CD4-positive, alpha-beta T cell (primary cell): Measurements from ENCODE around the gene HDGFL1. TPM values are rescaled to one million over a fixed set of nuclear protein-coding genes. Genes with fewer than 3 reads are reported as not detected.

Source experiments
- ATAC-seq: fragments of 200-7000 bp; cut with Tn5 transposase; one replicate; pipeline ENCODE4 v1.10.0; 2022; ENCODE audit warnings: mild to moderate bottlenecking; ENCODE audit not compliant: poor library complexity
- CTCF ChIA-PET: fragments of 350-600 bp; sonication (Branson Sonifier 250); formaldehyde crosslinking; loops from one replicate; lab custom pipeline; 2021; ENCODE audit warnings: antibody characterized with exemption, inconsistent platforms; lab: Charles Lee
- POLR2A ChIA-PET: fragments of 350-600 bp; sonication (Branson Sonifier 250); formaldehyde crosslinking; loops from one replicate; lab custom pipeline; 2021; ENCODE audit warnings: antibody characterized with exemption, inconsistent platforms; lab: Charles Lee
- DNase-seq, 14 experiments: peaks; one replicate each; pipeline ENCODE4 v3.0.0-alpha.2; 2013 to 2020; ENCODE audit warnings: mixed read lengths in 2 of 14
- H3K27ac ChIP-seq, 2 donors: one replicate each; pipeline versions ENCODE4 v1.5.1 to v1.7.0; 2013; ENCODE audit warnings: low read length in 2 of 2, low read depth in 1 of 2, mild to moderate bottlenecking in 1 of 2
- H3K27me3 ChIP-seq, 2 experiments: 1 replicate in 1 of 2; 2 replicates in 1 of 2; pipeline versions ENCODE4 v1.6.1 to v1.7.0; 2013; ENCODE audit warnings: low read length in 2 of 2, control low read depth in 1 of 2, mild to moderate bottlenecking in 1 of 2, moderate library complexity in 1 of 2; ENCODE audit not compliant: insufficient read depth in 2 of 2, control insufficient read depth in 1 of 2
- H3K36me3 ChIP-seq: one replicate; pipeline ENCODE4 v1.6.1; 2013; ENCODE audit warnings: low read length, control low read depth; ENCODE audit not compliant: insufficient read depth
- H3K4me1 ChIP-seq: one replicate; pipeline ENCODE4 v1.6.1; 2013; ENCODE audit warnings: low read length, control low read depth; ENCODE audit not compliant: insufficient read depth
- H3K4me3 ChIP-seq: one replicate; pipeline ENCODE4 v1.5.1; 2013; ENCODE audit warnings: mild to moderate bottlenecking, low read length, moderate library complexity
- H3K9me3 ChIP-seq, 2 experiments: 1 replicate in 1 of 2; 2 replicates in 1 of 2; pipeline versions ENCODE4 v1.6.1 to v1.7.0; 2013; ENCODE audit warnings: low read length in 2 of 2, mild to moderate bottlenecking in 2 of 2, control low read depth in 1 of 2, moderate library complexity in 1 of 2; ENCODE audit not compliant: control insufficient read depth in 1 of 2, insufficient read depth in 1 of 2
- H3K27ac Mint-ChIP-seq: one replicate; pipeline ENCODE4 v1.8.0; 2020; ENCODE audit warnings: mixed read lengths
- H3K27me3 Mint-ChIP-seq: one replicate; pipeline ENCODE4 v1.8.0; 2021; ENCODE audit warnings: mixed read lengths
- H3K36me3 Mint-ChIP-seq: one replicate; pipeline ENCODE4 v1.8.0; 2021; ENCODE audit warnings: low read depth, mixed read lengths
- H3K4me1 Mint-ChIP-seq: one replicate; pipeline ENCODE4 v1.8.0; 2021; ENCODE audit warnings: low read depth, mixed read lengths
- H3K4me3 Mint-ChIP-seq: one replicate; pipeline ENCODE4 v1.8.0; 2020; ENCODE audit warnings: mild to moderate bottlenecking, mixed read lengths
- H3K9me3 Mint-ChIP-seq: one replicate; pipeline ENCODE4 v1.8.0; 2020; ENCODE audit warnings: mixed read lengths
- CTCF ChIP-seq: fragments of 200-600 bp; IDR thresholded peaks from one replicate; pipeline ENCODE4 v1.8.0; 2022; ENCODE audit warnings: antibody characterized with exemption, mild to moderate bottlenecking
- intact Hi-C, 2 experiments: fragments of 100-400 bp; cut with DNase I in 1 of 2; cut with micrococcal nuclease in 1 of 2; formaldehyde crosslinking; loops; one replicate each; pipeline versions ENCODE4 v1.15.1 to v1.9.0; 2023 to 2025; cut with DNase I, micrococcal nuclease
- total RNA-seq, 174 experiments: library from RNA in 2 of 174; stranded (reverse) in 2 of 174; gene quantifications; one replicate each; pipeline ENCODE4 v1.2.3 and lab custom pipeline; 2021 to 2026

HDGFL1 gene
- total RNA-seq, 2 experiments from 2014 or later = not detected

- Histone ChIP-seq H3K4me3 (no peak overlapping the region), H3K4me1 (no peaks in the 10 kb centered on the region), H3K27ac (no peak overlapping the region), H3K27me3 (no peaks in the 10 kb centered on the region), H3K9me3 (no peaks in the 10 kb centered on the region), H3K36me3 (no peaks in the 10 kb centered on the region)
- no peak for TF ChIP-seq CTCF
- ATAC-seq (no peak), DNase-seq (no peak)
- H3K9me3 Mint-ChIP-seq = peaks cover 1% of the 10 kb centered on the region
- H3K27ac Mint-ChIP-seq = no peak overlapping the region
- ChIA-PET POLR2A (no interaction called here), CTCF (no interaction called here)
- H3K36me3 Mint-ChIP-seq = no peaks in the 10 kb centered on the region
- no peak overlapping the region for H3K4me3 Mint-ChIP-seq
- intact Hi-C loops = no loop called here
- no peaks in the 10 kb centered on the region for H3K4me1 Mint-ChIP-seq
- no peaks in the 10 kb centered on the region for H3K27me3 Mint-ChIP-seq
Observed at GRCh38 chr6:22582417-22583205, 13.2 kb downstream of the HDGFL1 start.

GRCh38 chr6:22583230-22583629, 13.9 kb downstream of the HDGFL1 start:
- H3K27me3 ChIP-seq = no peaks in the 10 kb centered on the region
- H3K36me3 ChIP-seq = no peaks in the 10 kb centered on the region
- CTCF ChIA-PET = no interaction called here
- POLR2A ChIA-PET = no interaction called here
- no peaks in the 10 kb centered on the region for H3K27me3 Mint-ChIP-seq
- TF ChIP-seq CTCF = no peak
- DNase-seq = no peak
- H3K4me1 Mint-ChIP-seq = no peaks in the 10 kb centered on the region
- peaks cover 1% of the 10 kb centered on the region for H3K9me3 Mint-ChIP-seq
- H3K4me3 ChIP-seq = no peak overlapping the region
- ATAC-seq = no peak
- no peak overlapping the region for H3K27ac Mint-ChIP-seq
- H3K4me1 ChIP-seq = no peaks in the 10 kb centered on the region
- no peaks in the 10 kb centered on the region for H3K36me3 Mint-ChIP-seq
- H3K9me3 ChIP-seq = no peaks in the 10 kb centered on the region
- intact Hi-C loops = no loop called here
- no peak overlapping the region for H3K27ac ChIP-seq
- no peak overlapping the region for H3K4me3 Mint-ChIP-seq

GRCh38 chr6:22583927-22584326, 14.6 kb downstream of the HDGFL1 start:
- Histone ChIP-seq H3K4me1 (no peaks in the 10 kb centered on the region), H3K27ac (no peak overlapping the region), H3K36me3 (no peaks in the 10 kb centered on the region), H3K27me3 (no peaks in the 10 kb centered on the region), H3K4me3 (no peak overlapping the region), H3K9me3 (no peaks in the 10 kb centered on the region)
- no peaks in the 10 kb centered on the region for H3K27me3 Mint-ChIP-seq
- H3K36me3 Mint-ChIP-seq = no peaks in the 10 kb centered on the region
- TF ChIP-seq CTCF = no peak
- ATAC-seq = no peak
- H3K27ac Mint-ChIP-seq = no peak overlapping the region
- H3K9me3 Mint-ChIP-seq = peaks cover 1% of the 10 kb centered on the region
- DNase-seq = no peak
- POLR2A ChIA-PET = no interaction called here
- H3K4me1 Mint-ChIP-seq = no peaks in the 10 kb centered on the region
- H3K4me3 Mint-ChIP-seq = no peak overlapping the region
- CTCF ChIA-PET = interaction anchor here (1.0 kb wide), 1 partner anchor 13 kb away, joined by 3 read pairs; no protein-coding TSS in a partner anchor
- intact Hi-C loops = no loop called here
